ENCODE data around the gene TRMT61A.

Gene TRMT61A

GRCh38 chr14:103569408-103569807 is 40.4 kb downstream of the TRMT61A start:
- DNase-seq: no peak

DNA sequence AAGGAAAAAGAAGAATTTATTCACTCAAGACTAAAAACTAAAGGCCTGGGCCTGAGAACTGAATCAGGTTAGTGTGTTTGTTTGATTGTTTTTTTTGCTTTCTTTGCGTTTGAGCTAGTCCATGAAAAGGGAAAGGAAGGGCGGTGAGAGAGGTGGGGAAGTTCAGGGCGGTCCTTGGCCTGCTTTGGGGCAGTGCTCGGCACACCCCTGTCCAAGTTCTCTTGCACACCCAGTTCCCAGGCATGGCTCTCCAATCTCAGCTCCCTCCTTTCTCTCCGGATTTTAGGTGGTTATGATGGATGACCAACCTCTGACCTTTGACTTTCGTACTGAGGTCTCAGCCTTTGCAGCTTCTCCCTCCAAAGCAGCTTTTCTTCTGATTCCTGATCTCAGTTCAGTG is 45.1 kb downstream of the TRMT61A start:
- no peak for DNase-seq

GRCh38 chr14:103574707-103575285 is 45.8 kb downstream of the TRMT61A start:
- DNase-seq: no peak

DNA sequence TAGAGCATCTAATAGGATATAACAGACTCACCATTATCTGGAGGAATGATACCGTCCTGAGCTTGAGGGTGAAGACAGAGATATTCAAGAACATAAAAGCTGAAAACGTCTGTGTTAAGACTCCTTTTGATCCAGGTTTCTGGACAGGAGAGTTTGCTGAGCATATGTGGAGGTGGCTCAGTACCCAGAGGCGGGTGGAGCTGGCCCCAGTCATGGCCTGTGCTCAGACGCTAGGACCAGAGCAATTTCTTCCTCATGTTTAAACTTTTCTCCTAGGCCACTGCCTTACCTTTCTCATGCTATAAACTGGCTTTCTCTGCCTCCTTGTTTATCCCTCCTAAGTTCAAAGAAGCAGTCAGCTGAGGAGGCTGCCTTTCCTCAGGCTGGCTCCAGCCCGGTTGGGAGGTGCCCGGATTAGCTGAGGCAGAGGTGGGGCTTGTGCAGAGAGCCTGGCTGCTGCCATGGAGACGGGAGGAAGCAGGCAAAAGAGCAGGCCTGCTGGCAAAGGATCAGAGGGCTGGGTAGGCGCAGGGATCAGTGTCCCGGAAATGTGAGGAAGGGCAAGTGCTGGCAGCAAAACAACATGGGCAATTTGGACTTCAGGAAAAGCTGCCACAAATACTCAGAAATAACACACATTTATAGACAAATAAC is 47.5 kb downstream of the TRMT61A start:
- no peak for DNase-seq

- DNase-seq: no peak
These were observed 49.5 kb downstream of the TRMT61A start for GRCh38 chr14:103578401-103579075.

DNA sequence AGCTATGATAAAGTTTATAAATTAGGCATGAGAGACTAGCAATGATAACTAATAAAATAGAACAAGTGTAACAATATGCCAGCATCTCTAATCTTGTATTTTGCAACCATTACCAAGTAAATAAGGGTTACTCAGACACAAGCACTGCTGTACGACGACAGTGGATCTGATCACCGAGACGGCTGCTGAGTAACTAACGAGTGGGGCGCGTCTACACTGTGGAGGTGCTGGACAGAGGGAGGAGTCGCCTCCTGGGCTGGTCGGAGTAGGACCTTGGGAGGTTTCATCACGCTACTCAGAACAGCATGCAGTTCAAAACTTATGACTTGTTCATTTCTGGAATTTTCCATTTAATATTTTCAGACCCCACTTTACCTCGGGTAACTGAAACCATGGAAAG is 52.2 kb downstream of the TRMT61A start:
- no peak for DNase-seq

DNA sequence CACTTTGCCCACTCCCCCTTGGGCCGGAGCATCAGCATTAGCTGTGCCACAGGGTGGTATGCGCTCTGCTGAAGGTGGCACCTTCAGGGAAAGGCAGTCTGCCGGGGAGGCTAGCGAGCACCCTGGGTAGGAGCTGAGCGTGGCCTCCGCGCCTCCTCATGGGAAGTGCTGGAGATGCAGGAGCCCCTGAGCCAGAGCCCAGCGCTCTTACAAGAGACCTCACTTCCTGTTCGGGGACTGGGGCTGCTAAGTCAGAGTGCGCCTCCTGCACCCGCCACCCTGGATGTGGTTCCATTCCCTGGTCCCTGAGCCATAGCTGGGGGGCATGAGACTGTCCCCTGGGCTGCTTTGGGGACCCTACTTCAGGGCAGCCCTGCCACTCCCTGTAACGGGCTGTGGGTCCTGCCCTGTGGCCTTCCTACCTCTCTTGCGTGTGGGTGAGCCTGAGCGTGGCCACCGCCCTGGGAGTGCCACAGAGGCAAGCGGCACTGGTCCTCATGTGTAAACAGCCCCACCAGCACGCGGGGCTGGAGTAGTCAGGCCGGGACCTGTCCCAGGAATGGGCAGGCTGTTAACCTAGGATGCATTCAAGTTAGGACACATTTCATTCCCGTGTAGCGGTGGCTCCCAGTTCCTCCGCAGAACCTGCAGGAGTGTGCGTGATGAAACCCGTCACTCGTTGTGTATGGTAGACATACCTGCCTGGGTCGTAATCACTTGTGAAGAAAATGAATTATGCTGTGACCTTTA is 53.1 kb downstream of the TRMT61A start:
- no peak for DNase-seq

DNA sequence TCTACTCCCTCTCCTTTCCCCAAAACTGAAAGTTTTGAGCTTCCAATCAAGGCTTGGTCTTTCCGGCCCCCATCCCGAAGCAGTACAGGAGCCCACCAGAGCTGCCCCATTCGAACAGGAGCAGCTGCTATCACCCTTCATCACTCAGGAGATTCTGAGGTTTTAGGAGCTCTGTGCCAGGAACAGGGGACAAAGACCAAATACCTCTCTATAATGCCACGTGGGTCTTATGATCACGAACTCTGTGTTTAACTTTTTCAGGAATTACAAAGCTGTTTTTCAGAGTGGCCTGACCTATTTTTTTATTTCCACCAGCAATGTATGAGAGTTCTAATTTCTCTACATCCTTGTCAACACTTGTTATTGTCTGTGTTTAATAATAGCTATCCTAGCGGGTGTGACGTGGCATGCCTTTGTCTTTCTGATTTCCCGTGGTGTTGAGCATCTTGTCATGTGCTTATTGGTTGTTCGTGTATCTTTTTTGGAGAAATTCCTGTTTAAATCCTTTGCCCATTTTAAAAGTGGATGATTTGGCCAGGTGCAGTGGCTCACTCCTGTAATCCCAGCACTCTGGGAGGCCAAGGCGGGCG is 55.4 kb downstream of the TRMT61A start:
- DNase-seq: no peak

All from activated CD4-positive, alpha-beta T cell treated with anti-CD3 and anti-CD28 coated beads, Interleukin-2, amount 50 U/mL, for 48 hours (primary cell).